Right atrium auricular region (tissue), 2 donors: ENCODE measurements around the gene SRPK2. TPM values are rescaled to one million over a fixed set of nuclear protein-coding genes. Genes with fewer than 3 reads are reported as not detected.
"Not testable (repeated sequence)": the region's sequence is repeated elsewhere in the genome, so short reads cannot be mapped to it uniquely, and the experiment has no call there.

Experiments
- DNase-seq: peaks from one replicate; pipeline ENCODE4 v3.0.0-alpha.2; 2019; ENCODE audit warnings: low spot score
- H3K27ac ChIP-seq, 2 donors: fragments of 200-600 bp; sonication (generic); 1 replicate in 1 of 2; 2 replicates in 1 of 2; pipeline ENCODE4 v1.5.1; 2016 to 2019
- H3K27me3 ChIP-seq, 2 donors: fragments of 200-600 bp; sonication (generic); one replicate each; pipeline versions ENCODE4 v1.5.1 to v1.6.0; 2017 to 2019
- H3K36me3 ChIP-seq: fragments of 200-600 bp; sonication (generic); one replicate; pipeline ENCODE4 v1.5.1; 2016
- H3K4me1 ChIP-seq, 2 donors: fragments of 200-600 bp; sonication (generic); one replicate each; pipeline versions ENCODE4 v1.5.1 to v1.6.0; 2017 to 2019
- H3K4me3 ChIP-seq, 2 donors: fragments of 200-600 bp; sonication (generic); 1 replicate in 1 of 2; 2 replicates in 1 of 2; pipeline ENCODE4 v1.5.1; 2017 to 2019; ENCODE audit warnings: mild to moderate bottlenecking in 1 of 2, moderate library complexity in 1 of 2
- H3K9me3 ChIP-seq, 2 donors: fragments of 200-600 bp; sonication (generic); one replicate each; pipeline ENCODE4 v1.5.1; 2019
- CTCF ChIP-seq, 2 donors: fragments of 200-600 bp; sonication (generic); IDR thresholded peaks; one replicate each; pipeline ENCODE4 v1.5.1; 2019; ENCODE audit warnings: antibody characterized with exemption in 2 of 2
- total RNA-seq, 2 donors: library from RNA; depleted of rRNA; stranded (reverse); fragments of >200 nt; gene quantifications; one replicate each; pipeline ENCODE4 v1.1.0, GENCODE V29; 2016

The SRPK2 gene
- total RNA-seq, 2 donors from 2014 or later: 19.8 to 20.9 TPM

DNA sequence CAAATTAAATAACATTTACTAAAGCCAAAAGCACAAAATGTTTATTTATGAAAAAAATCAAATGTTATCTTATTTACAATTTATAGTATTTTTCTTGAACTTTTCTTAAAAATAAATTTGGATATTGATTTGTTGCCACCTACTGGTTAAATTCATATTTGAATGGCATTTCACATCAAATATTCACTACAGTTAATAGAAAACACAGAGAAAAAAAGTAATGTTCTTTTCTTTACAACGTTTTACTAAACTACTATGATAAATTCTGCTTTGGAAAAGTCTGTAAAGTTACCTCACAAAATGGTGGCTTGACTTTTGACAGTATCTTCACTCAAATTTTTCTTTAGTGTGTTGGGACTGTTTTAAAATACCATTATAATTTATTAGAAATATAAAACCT lies 52.7 kb downstream of the SRPK2 start:
- no peaks in the 10 kb centered on the region for H3K27me3 ChIP-seq
- H3K4me1 ChIP-seq: no peaks in the 10 kb centered on the region
- H3K4me3 ChIP-seq: no peak overlapping the region
- DNase-seq: no peak
- no peak overlapping the region for H3K27ac ChIP-seq
- TF ChIP-seq CTCF (IDR thresholded peaks at IDR 0.05): peak; percentile 15 to 60
- no peaks in the 10 kb centered on the region for H3K36me3 ChIP-seq
- no peaks in the 10 kb centered on the region for H3K9me3 ChIP-seq

- H3K4me1 ChIP-seq, H3K9me3 ChIP-seq, DNase-seq, H3K27ac ChIP-seq, H3K27me3 ChIP-seq, H3K4me3 ChIP-seq, H3K36me3 ChIP-seq: not testable (repeated sequence)
These were observed 56.1 kb downstream of the SRPK2 start for GRCh38 chr7:105332661-105333060.

GRCh38 chr7:105330526-105330925 lies 58.2 kb downstream of the SRPK2 start:
- H3K27me3 ChIP-seq: no peaks in the 10 kb centered on the region
- H3K4me3 ChIP-seq: no peak overlapping the region
- H3K4me1 ChIP-seq: no peaks in the 10 kb centered on the region
- TF ChIP-seq CTCF (IDR thresholded peaks at IDR 0.05): no peak
- H3K27ac ChIP-seq: no peak overlapping the region
- DNase-seq: no peak
- H3K36me3 ChIP-seq: no peaks in the 10 kb centered on the region
- no peaks in the 10 kb centered on the region for H3K9me3 ChIP-seq

DNA sequence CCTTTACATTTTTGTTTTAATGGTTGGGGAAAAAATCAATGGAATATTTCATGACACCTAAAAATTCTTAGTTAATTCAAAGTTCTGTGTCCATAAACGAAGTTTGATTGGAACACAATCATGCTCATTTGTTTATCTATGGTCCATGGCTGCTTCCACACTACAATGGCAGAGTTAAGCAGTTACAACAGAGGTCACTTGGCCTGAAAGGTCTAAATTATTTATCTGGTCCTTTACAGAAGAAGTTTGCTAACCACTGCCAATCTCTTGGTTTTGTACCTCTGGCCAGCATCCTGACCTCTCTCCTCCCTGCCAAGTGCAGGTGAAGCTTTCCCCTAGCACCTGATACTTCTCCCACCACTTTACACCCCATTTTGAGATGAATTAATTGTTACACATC lies 61.5 kb downstream of the SRPK2 start:
- no peak for DNase-seq
- H3K27me3 ChIP-seq: no peaks in the 10 kb centered on the region
- no peaks in the 10 kb centered on the region for H3K4me1 ChIP-seq
- no peaks in the 10 kb centered on the region for H3K36me3 ChIP-seq
- H3K4me3 ChIP-seq: no peak overlapping the region
- H3K27ac ChIP-seq: no peak overlapping the region
- no peak for TF ChIP-seq CTCF (IDR thresholded peaks at IDR 0.05)
- H3K9me3 ChIP-seq: no peaks in the 10 kb centered on the region

GRCh38 chr7:105325216-105325904 lies 63.4 kb downstream of the SRPK2 start:
- H3K36me3 ChIP-seq: no peaks in the 10 kb centered on the region
- H3K9me3 ChIP-seq: no peaks in the 10 kb centered on the region
- no peak overlapping the region for H3K4me3 ChIP-seq
- H3K27me3 ChIP-seq: no peaks in the 10 kb centered on the region
- no peaks in the 10 kb centered on the region for H3K4me1 ChIP-seq
- no peak for DNase-seq
- no peak for TF ChIP-seq CTCF (IDR thresholded peaks at IDR 0.05)
- no peak overlapping the region for H3K27ac ChIP-seq

DNA sequence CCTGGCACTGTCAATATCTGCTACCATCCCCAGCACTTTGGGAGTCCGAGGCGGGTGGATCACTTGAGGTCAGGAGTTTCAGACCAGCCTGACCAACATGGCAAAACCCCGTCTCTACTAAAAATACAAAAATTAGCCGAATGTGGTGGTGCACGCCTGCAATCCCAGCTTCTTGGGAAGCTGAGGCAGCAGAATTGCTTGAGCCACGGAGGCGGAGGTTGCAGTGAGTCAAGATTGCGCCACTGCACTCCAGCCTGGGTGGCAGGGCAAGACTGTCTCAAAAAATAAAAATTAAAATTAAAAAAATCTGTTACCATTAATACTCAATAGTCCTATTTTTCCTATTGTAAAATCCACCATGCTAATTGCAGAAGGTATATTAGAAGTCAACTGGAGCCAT lies 64.1 kb downstream of the SRPK2 start:
- H3K36me3 ChIP-seq, DNase-seq, H3K27ac ChIP-seq, H3K4me1 ChIP-seq, H3K9me3 ChIP-seq, H3K27me3 ChIP-seq, H3K4me3 ChIP-seq: not testable (repeated sequence)

- no peak overlapping the region for H3K27ac ChIP-seq
- TF ChIP-seq CTCF (IDR thresholded peaks at IDR 0.05): no peak
- H3K4me1 ChIP-seq: no peaks in the 10 kb centered on the region
- H3K27me3 ChIP-seq: no peaks in the 10 kb centered on the region
- DNase-seq: no peak
- H3K4me3 ChIP-seq: no peak overlapping the region
- no peaks in the 10 kb centered on the region for H3K9me3 ChIP-seq
- H3K36me3 ChIP-seq: no peaks in the 10 kb centered on the region
These were observed 65.4 kb downstream of the SRPK2 start for GRCh38 chr7:105323366-105323765.
